KOPT-K1 (cell line): ENCODE data around the gene NUTF2.
"Not testable (repeated sequence)": the region's sequence is repeated elsewhere in the genome, so short reads cannot be mapped to it uniquely, and the experiment has no call there.

ENCODE experiments used
- H3K27ac ChIP-seq: fragments of 200-600 bp; sonication (generic); 2 replicates; pipeline ENCODE4 v1.5.1; 2016; ENCODE audit warnings: antibody characterized with exemption, mild to moderate bottlenecking, low read depth, low read length; ENCODE audit not compliant: poor library complexity, severe bottlenecking
- H3K36me3 ChIP-seq: fragments of 200-600 bp; sonication (generic); 2 replicates; pipeline ENCODE4 v1.5.1; 2017; ENCODE audit warnings: antibody characterized with exemption, mild to moderate bottlenecking, low read length, moderate library complexity; ENCODE audit not compliant: insufficient read depth
- H3K9me3 ChIP-seq: fragments of 200-600 bp; sonication (generic); 2 replicates; pipeline ENCODE4 v1.5.1; 2017; ENCODE audit warnings: antibody characterized with exemption, low read length, mild to moderate bottlenecking; ENCODE audit not compliant: insufficient read depth, poor library complexity, severe bottlenecking

NUTF2 gene

GRCh38 chr16:67825119-67825518 is 21.6 kb upstream of the NUTF2 start:
- Histone ChIP-seq H3K36me3 (peaks cover 37% of the 10 kb centered on the region; the same call in 1 of the 2 replicates), H3K9me3 (no peaks in the 10 kb centered on the region), H3K27ac (no peak overlapping the region)

- Histone ChIP-seq H3K27ac (no peak overlapping the region), H3K9me3 (no peaks in the 10 kb centered on the region), H3K36me3 (peaks cover 45% of the 10 kb centered on the region)
Measured at GRCh38 chr16:67825906-67826305, 20.8 kb upstream of the NUTF2 start.

- Histone ChIP-seq H3K27ac (no peak overlapping the region), H3K9me3 (no peaks in the 10 kb centered on the region), H3K36me3 (peaks cover 59% of the 10 kb centered on the region)
Measured at GRCh38 chr16:67828651-67829050, 18.1 kb upstream of the NUTF2 start.

GRCh38 chr16:67833030-67833414 is 13.7 kb upstream of the NUTF2 start:
- peak overlapping the region; percentile 63 for H3K27ac ChIP-seq
- H3K36me3 ChIP-seq: peaks cover 44% of the 10 kb centered on the region
- no peaks in the 10 kb centered on the region for H3K9me3 ChIP-seq

- H3K27ac ChIP-seq: peak overlapping the region; percentile 63
- H3K9me3 ChIP-seq: no peaks in the 10 kb centered on the region
- peaks cover 38% of the 10 kb centered on the region for H3K36me3 ChIP-seq
Measured at GRCh38 chr16:67833415-67834241, 13.1 kb upstream of the NUTF2 start.

- Histone ChIP-seq H3K27ac (peak overlapping the region; percentile 63), H3K36me3 (peaks cover 32% of the 10 kb centered on the region), H3K9me3 (no peaks in the 10 kb centered on the region)
Measured at GRCh38 chr16:67834242-67834614, 12.5 kb upstream of the NUTF2 start.

- not testable (repeated sequence) for H3K27ac ChIP-seq, H3K36me3 ChIP-seq, H3K9me3 ChIP-seq
Measured at GRCh38 chr16:67837190-67837589, 9.5 kb upstream of the NUTF2 start.

- Histone ChIP-seq H3K36me3 (no peaks in the 10 kb centered on the region), H3K9me3 (no peaks in the 10 kb centered on the region), H3K27ac (no peak overlapping the region)
Measured at GRCh38 chr16:67837811-67838210, 8.9 kb upstream of the NUTF2 start.

GRCh38 chr16:67841198-67841815 is 5.4 kb upstream of the NUTF2 start:
- H3K27ac ChIP-seq: peak overlapping the region; percentile 98
- H3K9me3 ChIP-seq: no peaks in the 10 kb centered on the region
- peaks cover 11% of the 10 kb centered on the region for H3K36me3 ChIP-seq

GRCh38 chr16:67841816-67842508 is 4.8 kb upstream of the NUTF2 start, which contains the start of gene THAP11:
Gene THAP11 (plus strand): TSS chr16:67842320. CDS start chr16:67842555, 235 bp downstream.
- peak within 1 kb of the TSS; percentile 98 for H3K27ac ChIP-seq
- H3K36me3 ChIP-seq: peaks cover 11% of the 10 kb centered on the region
- H3K9me3 ChIP-seq: no peaks in the 10 kb centered on the region

- Histone ChIP-seq H3K27ac (peak overlapping the region; percentile 98), H3K9me3 (no peaks in the 10 kb centered on the region), H3K36me3 (peaks cover 11% of the 10 kb centered on the region)
Measured at GRCh38 chr16:67842509-67843342, 4.0 kb upstream of the NUTF2 start.

GRCh38 chr16:67843343-67843765 is 3.4 kb upstream of the NUTF2 start:
- Histone ChIP-seq H3K9me3 (no peaks in the 10 kb centered on the region), H3K36me3 (peaks cover 11% of the 10 kb centered on the region), H3K27ac (peak overlapping the region; percentile 98)

- Histone ChIP-seq H3K27ac (no peak overlapping the region), H3K36me3 (peaks cover 18% of the 10 kb centered on the region), H3K9me3 (no peaks in the 10 kb centered on the region)
Measured at GRCh38 chr16:67844497-67844896, 2.2 kb upstream of the NUTF2 start.

- H3K27ac ChIP-seq: peak overlapping the region; percentile 93
- H3K9me3 ChIP-seq: no peaks in the 10 kb centered on the region
- H3K36me3 ChIP-seq: peaks cover 25% of the 10 kb centered on the region
Measured at GRCh38 chr16:67845291-67846062, 1.3 kb upstream of the NUTF2 start.
